NCI-H1417 treated with DMSO at 0.1 percent for 48 hours (cell line): ENCODE data around the gene DUSP16.
"Not testable (repeated sequence)": the region's sequence is repeated elsewhere in the genome, so short reads cannot be mapped to it uniquely, and the experiment has no call there.

ENCODE experiments used
- DNase-seq: peaks from one replicate; lab custom pipeline; 2025; lab: John Stamatoyannopoulos, UW

Gene DUSP16

GRCh38 chr12:12546314-12546772 lies 16.3 kb downstream of the DUSP16 start:
- DNase-seq = no peak

GRCh38 chr12:12543959-12544358 lies 18.7 kb downstream of the DUSP16 start:
- DNase-seq = no peak

DNA sequence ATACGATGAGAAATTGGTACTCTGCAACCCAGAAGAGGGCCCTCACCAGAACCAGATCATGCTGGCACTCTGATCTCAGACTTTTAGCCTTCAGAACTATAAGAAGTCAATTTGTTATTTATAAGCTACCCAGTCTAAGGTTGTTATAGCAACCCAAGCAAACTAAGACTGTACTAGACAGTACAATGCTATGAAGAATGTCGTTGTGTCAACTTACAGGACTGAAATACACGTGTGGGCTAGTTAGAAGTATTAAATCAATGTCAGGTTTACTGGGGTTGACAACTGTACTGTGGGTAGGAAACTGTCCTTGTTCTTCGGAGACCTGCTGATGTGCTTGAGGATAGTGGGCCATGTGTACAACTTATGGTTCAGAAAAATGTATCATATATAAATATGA lies 19.7 kb downstream of the DUSP16 start:
- DNase-seq = no peak

GRCh38 chr12:12542286-12542685 lies 20.4 kb downstream of the DUSP16 start:
- DNase-seq = no peak

GRCh38 chr12:12541782-12542181 lies 20.9 kb downstream of the DUSP16 start:
- DNase-seq = no peak

GRCh38 chr12:12540261-12541013 lies 22.2 kb downstream of the DUSP16 start:
- no peak for DNase-seq

DNA sequence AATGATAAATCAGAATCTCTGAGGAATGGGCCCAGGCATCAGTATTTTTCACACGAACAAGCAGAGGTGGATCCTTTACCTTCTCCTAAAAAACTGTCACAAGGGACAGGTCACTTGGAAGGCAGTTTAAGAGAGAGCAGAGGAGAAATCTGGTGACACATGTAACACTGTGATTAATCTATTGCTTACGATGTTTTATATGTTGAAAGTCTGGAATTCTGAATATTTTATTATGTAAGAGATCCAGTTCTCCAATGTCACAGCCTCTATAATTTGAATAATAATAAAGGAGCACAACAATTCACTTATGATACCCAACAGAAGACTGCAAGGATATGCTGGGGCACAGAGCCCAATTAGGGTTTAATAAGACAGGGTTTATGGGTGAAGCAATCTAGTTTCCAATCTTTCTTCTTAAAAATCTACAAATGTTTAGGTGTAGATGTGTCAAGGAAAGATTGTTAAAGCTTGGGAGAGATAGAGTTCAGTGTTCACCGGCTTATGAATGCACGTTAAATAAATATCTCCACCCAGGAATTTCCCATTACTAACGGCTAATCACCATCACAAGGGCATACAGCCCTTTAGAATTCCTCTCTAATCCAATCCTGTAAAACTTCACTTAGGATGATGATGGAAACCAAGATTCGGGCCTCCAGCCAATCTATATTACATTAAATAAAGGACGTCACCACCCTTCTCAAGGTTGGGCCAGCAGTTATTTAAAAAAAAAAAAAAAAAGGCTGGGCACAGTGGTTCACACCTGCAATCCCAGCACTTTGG lies 23.4 kb downstream of the DUSP16 start:
- no peak for DNase-seq

DNA sequence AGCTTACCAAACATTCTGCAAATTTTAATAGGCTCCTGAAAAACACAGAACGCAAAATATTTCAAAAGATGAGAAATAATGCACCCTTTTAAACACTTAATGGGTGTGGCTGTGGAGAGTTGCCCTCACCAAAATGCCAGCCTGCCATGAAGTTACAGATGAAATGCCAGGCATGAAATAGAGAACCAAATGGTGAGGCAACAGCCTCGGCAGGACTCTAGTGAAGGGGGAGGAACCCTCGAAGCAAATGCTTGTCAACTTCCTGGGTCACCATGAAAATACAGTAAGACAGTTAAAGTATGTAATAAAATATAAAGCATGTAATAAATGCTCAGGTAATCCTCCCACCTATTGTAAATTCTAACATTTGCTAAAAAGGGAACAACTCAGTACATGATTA lies 24.1 kb downstream of the DUSP16 start:
- DNase-seq = no peak

- no peak for DNase-seq
Measured at GRCh38 chr12:12537421-12537820, 25.2 kb downstream of the DUSP16 start.

DNA sequence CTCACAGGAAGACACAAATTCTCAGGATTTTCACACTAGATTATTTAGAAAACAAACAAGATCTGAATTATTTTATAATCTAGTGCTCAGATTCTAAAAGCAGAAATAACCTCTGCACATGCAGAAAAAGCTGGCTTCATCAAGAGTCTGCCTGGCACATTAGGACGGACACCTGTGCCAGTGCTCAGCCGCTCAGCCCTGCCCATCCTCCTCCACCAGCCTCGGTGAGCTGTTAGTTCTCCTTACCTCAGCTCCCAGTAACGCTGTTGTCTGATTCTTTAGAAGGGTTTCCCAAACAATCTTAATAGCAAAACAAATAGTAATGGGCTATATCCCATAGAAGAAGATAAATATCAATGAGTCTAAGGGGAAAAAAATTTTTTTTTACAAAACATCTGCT lies 27.7 kb downstream of the DUSP16 start:
- no peak for DNase-seq

DNA sequence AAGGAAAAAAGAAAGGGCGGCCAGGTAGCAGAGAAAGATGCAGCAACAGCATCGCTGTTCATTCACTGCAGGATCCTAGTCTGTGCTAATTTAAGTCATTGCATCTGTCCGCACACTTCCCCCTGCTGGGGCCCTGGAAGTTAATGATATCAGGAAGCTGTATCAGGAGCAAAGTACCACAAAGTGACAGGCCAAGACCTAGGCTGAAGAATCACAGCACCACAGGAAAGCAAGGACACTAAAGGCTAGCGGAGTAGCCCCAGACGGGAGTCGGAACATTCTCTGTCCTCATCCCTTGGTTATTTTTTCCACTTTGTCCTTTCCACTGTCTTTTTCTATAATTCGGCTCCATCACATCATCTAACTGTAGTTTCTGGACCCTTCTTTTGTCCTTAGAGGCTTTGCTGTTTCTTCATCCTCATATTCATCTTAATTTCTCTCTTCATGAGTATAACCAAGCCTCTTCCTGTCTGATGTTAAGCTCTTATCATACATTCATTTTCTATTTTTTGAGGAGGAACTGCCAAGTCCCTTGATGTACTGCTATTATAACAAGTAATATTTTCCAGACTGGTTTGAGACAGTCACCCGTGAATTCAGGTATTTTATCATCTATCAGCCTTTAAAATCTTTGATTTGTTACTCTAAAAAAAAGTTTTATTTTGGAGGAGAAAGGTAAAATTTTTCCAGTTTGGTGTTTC lies 28.3 kb downstream of the DUSP16 start:
- no peak for DNase-seq

DNA sequence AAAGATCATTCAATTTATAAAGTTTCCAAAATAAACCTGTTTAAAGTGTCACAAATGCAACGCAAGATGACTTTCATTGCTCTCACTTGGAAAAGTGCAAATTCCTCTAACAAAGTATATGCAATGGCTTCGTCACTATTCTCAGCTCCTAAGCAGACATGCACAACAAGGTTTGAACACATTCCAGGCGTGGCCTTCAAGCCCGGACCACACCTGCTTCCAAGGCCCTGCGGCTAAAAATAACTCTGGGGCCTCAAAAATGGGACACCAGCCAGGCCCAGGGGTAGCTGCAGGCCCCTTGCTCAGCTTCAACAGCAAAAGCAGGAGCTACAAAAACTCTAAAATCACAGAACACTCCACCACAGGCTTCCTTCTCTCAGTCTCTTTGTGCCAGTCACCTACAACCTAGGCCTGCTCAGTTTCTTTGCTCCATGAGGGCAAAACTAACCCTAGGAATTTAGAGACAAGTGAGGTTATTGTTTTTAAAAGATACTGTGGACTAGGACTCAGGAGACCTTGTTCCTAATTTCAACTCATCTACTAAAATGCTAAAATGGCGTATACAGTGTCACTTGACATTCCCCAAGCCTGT lies 29.3 kb downstream of the DUSP16 start:
- DNase-seq = no peak

DNA sequence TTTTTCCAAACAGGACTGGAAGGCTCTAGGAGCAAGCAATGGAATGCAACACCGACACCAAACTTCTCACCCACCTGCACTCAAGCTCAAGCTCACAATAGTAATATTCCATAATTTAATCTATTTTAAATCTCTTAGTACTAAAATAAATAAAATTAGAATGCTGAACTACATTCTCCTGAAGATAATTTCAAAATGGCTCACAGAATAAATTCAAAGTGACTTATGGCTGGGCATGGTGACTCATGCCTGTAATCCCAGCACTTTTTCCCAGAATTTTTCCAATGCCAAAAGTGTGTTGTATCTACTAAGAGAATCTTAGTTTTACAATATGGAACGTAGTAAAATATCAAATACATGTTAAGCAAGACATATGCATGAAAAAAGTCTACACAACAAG lies 31.5 kb downstream of the DUSP16 start:
- DNase-seq = no peak

DNA sequence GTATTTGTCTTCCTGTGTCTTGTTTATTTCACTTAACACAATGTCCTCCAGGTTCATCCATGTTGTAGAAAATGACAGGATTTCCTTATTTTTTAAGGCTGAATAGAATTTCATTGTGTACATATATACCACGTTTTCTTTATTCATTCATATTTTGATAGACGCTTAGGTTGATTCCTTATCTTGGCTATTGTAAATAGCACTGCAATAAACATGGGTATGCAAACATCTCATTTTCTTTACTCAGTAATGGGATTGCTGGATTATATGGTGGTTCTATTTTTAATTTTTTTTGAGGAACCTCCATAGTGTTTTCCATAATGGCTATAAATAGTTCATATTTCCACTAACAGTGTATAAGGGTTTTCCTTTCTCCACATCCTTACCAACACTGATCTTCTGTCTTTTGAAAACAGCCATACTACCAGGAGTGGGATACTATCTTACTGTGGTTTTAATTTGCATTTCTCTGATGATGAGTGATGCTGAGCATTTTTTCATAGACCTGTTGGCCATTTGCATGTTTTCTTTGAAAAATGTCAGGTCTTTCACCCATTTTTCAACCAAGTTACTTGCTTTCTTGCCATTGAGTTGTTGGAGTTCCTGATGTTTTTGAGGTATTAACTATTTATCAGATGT lies 32.8 kb downstream of the DUSP16 start:
- no peak for DNase-seq

GRCh38 chr12:12528361-12529270 lies 34.0 kb downstream of the DUSP16 start:
- no peak for DNase-seq

GRCh38 chr12:12527820-12528296 lies 34.8 kb downstream of the DUSP16 start:
- no peak for DNase-seq

- no peak for DNase-seq
Measured at GRCh38 chr12:12524128-12524527, 38.5 kb downstream of the DUSP16 start.

GRCh38 chr12:12523229-12523628 lies 39.4 kb downstream of the DUSP16 start:
- no peak for DNase-seq

DNA sequence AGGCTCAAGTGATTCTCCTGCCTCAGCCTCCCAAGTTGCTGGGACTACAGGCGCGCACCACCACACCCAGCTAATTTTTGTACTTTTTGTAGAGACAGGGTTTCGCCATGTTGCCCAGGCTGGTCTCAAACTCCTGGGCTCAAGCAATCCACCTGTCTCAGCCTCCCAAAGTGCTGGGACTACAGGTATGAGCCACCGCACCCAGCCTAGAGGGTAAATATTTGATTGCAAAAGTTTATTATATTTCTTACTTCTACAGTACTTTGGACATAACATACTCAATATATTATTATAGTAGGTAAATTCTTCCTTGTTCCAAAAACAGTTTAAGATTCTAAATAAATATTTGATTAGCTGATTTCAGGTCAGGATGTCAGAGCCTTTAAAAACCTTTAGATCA lies 40.0 kb downstream of the DUSP16 start:
- not testable (repeated sequence) for DNase-seq

DNA sequence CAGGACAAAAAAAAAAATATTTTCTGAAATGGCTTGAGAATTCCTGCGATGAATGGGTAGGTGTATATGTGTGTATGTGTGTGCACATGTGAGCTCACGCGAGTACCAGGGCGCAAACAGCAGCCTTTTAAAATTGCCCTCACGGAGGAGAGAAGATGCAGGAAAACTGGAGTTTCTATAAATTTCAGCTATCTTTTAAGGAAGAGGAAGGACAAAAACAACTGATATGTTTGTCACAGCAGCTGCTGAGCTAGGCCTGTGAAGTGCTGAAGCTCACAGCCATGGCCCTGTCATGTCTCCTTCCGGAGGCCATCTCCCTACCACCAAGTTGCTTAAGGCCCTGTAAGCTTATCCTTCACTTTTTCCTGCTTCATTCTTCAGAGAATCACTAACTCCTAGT lies 40.8 kb downstream of the DUSP16 start:
- DNase-seq = no peak

DNA sequence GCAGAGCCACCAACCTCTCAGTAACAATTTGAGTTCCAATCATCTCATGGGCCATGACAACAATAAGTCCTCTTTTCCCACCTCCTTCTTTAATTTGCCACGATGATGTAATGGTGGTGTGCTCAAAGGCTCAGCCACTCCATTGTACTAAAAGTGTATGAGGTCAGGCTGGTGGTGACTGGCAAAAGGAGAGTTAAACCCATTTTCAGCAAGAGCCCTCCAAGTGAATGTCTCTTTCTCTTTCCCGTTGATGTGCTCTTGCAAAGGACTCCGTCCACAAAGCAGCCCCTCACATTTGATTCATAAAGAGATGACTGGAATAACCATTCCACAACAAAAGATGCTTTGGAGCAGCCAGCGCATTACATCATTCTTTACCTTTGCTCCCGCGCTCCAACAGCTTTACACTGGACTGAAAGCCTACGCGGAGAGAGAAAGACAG lies 41.6 kb downstream of the DUSP16 start:
- no peak for DNase-seq
